RWPE1 (cell line): Measurements from ENCODE around the gene PLXDC2.

Experiments
- CTCF ChIA-PET: fragments of 350-600 bp; sonication (Branson Sonifier 250); formaldehyde crosslinking; extraction: SDS; loops from one replicate; lab custom pipeline; 2021; lab: Yijun Ruan, JAX
- POLR2A ChIA-PET: fragments of 400-600 bp; formaldehyde crosslinking; extraction: SDS; loops from one replicate; lab custom pipeline; 2020; ENCODE audit warnings: antibody characterized with exemption; ENCODE audit not compliant: low non-redundant PET; lab: Yijun Ruan, JAX
- DNase-seq: peaks from one replicate; pipeline ENCODE4 v3.0.0; 2012; ENCODE audit warnings: low spot score
- H3K27ac ChIP-seq: fragments of 450-650 bp; 2 replicates; pipeline ENCODE4 v1.5.1; 2017
- CTCF ChIP-seq: fragments of 450-650 bp; conservative IDR thresholded peaks from 2 replicates; pipeline ENCODE4 v1.5.1; 2017; ENCODE audit warnings: low read depth, mild to moderate bottlenecking

Gene PLXDC2

GRCh38 chr10:19791032-19791431 is 25.2 kb upstream of the PLXDC2 start:
- CTCF ChIA-PET = no interaction called here
- no peak overlapping the region for H3K27ac ChIP-seq
- TF ChIP-seq CTCF = no peak
- peak; percentile 8 for DNase-seq
- POLR2A ChIA-PET = no interaction called here

DNA sequence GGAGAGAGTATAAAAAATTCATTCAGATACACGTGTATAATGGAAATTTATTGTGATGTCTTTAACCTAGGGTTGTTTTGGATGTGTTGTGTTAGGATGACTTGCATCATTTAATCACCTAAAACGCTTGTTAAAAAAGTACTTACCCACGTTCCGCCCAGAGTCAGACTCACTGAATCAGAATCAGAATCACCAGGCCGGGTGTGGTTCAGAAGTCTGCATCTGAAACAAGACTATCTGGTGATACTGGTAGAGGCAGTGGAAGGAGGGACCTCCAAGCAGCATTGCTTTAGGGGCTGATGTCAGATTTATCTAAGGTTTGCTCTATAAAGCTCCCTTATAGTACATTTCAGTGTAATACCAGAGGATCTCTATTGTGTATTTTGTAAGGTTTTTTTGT is 20.5 kb upstream of the PLXDC2 start:
- no peak overlapping the region for H3K27ac ChIP-seq
- no peak for TF ChIP-seq CTCF
- DNase-seq = no peak
- ChIA-PET CTCF (no interaction called here), POLR2A (no interaction called here)

GRCh38 chr10:19800161-19800560 is 16.1 kb upstream of the PLXDC2 start:
- CTCF ChIA-PET = no interaction called here
- POLR2A ChIA-PET = no interaction called here
- no peak for DNase-seq
- no peak overlapping the region for H3K27ac ChIP-seq
- no peak for TF ChIP-seq CTCF

- POLR2A ChIA-PET = no interaction called here
- DNase-seq = no peak
- no peak for TF ChIP-seq CTCF
- no peak overlapping the region for H3K27ac ChIP-seq
- CTCF ChIA-PET = no interaction called here
Measured at GRCh38 chr10:19801369-19801768, 14.9 kb upstream of the PLXDC2 start.

GRCh38 chr10:19803676-19804075 is 12.6 kb upstream of the PLXDC2 start:
- CTCF ChIA-PET = no interaction called here

DNA sequence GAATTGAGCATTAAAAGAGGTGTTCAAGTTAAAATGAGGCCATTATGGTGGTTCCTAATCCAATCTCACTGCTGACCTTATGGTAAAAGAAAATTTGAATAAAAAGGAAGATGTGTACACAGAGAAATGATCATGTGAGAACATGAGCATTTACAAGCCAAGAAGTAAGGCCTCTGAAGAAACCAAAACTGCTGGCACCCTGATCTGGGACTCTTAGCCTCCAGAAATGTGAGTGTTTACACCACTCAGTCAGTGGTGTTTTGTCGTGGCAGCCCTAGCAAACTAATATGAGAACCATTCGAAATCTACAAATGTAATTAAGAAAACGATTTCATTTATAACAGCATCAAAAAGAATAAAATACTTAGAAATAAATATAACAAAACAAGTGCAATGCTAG is 6.8 kb upstream of the PLXDC2 start:
- POLR2A ChIA-PET = no interaction called here
- DNase-seq = no peak
- CTCF ChIA-PET = no interaction called here
- H3K27ac ChIP-seq = no peak overlapping the region
- no peak for TF ChIP-seq CTCF

More at GRCh38 chr10:19803676-19804075, 12.6 kb upstream of the PLXDC2 start:
- POLR2A ChIA-PET = no interaction called here
- no peak for TF ChIP-seq CTCF
- H3K27ac ChIP-seq = no peak overlapping the region
- no peak for DNase-seq

- no peak for DNase-seq
- TF ChIP-seq CTCF = peak; percentile 62
- ChIA-PET CTCF (no interaction called here), POLR2A (no interaction called here)
- no peak overlapping the region for H3K27ac ChIP-seq
Measured at GRCh38 chr10:19811540-19811939, 4.7 kb upstream of the PLXDC2 start.
